Left lung (tissue), 10 donors: Measurements from ENCODE around the gene GSK3A. TPM values are rescaled to one million over a fixed set of nuclear protein-coding genes. Genes with fewer than 3 reads are reported as not detected.

ENCODE experiments used
- ATAC-seq: fragments of 200-7000 bp; cut with Tn5 transposase; one replicate; pipeline ENCODE4 v1.9.1; 2020; ENCODE audit warnings: moderate library complexity
- DNase-seq, 4 donors: peaks; one replicate each; pipeline ENCODE4 v3.0.0-alpha.2; 2013 to 2020
- H3K27ac ChIP-seq, 2 donors: fragments of 200-600 bp; sonication (generic) in 1 of 2; one replicate each; pipeline versions ENCODE4 v1.5.0 to v1.8.0; 2020 to 2021
- H3K27me3 ChIP-seq, 2 donors: fragments of 200-600 bp; sonication (generic) in 1 of 2; one replicate each; pipeline versions ENCODE4 v1.5.0 to v1.8.0; 2020 to 2021
- H3K36me3 ChIP-seq, 2 donors: fragments of 200-600 bp; sonication (generic) in 1 of 2; one replicate each; pipeline versions ENCODE4 v1.5.0 to v1.8.0; 2020 to 2021
- H3K4me1 ChIP-seq, 2 donors: fragments of 200-600 bp; one replicate each; pipeline ENCODE4 v1.8.0; 2021
- H3K4me3 ChIP-seq, 2 donors: fragments of 200-600 bp; sonication (generic) in 1 of 2; one replicate each; pipeline versions ENCODE4 v1.5.0 to v1.8.0; 2020 to 2021; ENCODE audit warnings: mild to moderate bottlenecking in 1 of 2
- H3K9me3 ChIP-seq, 2 donors: fragments of 200-600 bp; sonication (generic) in 1 of 2; one replicate each; pipeline versions ENCODE4 v1.5.0 to v1.8.0; 2020 to 2021
- intact Hi-C, 2 donors: fragments of 100-400 bp; cut with DNase I; formaldehyde crosslinking; loops; one replicate each; pipeline versions ENCODE4 v1.11.2 to v1.14.2; 2022
- polyA plus RNA-seq, 6 donors: library from polyadenylated mRNA; unstranded; fragments of 120-200 nt; gene quantifications; one replicate each; pipeline ENCODE4 v1.2.1, GENCODE V29; 2013; ENCODE audit not compliant: insufficient read length in 6 of 6
- total RNA-seq, 2 donors: library from RNA; stranded (reverse); fragmentation: NEBNext Ultra II Directional; extraction: Animal tissue kit (Norgen Biotek cat#: 25700); gene quantifications; one replicate each; pipeline ENCODE4 v1.2.1, GENCODE V29; 2021
- TF ChIP-seq, protein P1 (sequence below), 2 donors: fragments of 200-600 bp; sonication (generic) in 1 of 2; IDR thresholded peaks; one replicate each; pipeline versions ENCODE4 v1.5.0 to v1.8.0; 2021; ENCODE audit warnings: antibody characterized with exemption in 2 of 2
- donor health status: DM: no; HTN: yes; CAD: no.
- donor health status: DM: no; HTN: no; CAD: no.

GSK3A gene
- total and polyA plus RNA-seq, 8 donors = 33.4 to 67.4 (median 61.1) TPM

DNA sequence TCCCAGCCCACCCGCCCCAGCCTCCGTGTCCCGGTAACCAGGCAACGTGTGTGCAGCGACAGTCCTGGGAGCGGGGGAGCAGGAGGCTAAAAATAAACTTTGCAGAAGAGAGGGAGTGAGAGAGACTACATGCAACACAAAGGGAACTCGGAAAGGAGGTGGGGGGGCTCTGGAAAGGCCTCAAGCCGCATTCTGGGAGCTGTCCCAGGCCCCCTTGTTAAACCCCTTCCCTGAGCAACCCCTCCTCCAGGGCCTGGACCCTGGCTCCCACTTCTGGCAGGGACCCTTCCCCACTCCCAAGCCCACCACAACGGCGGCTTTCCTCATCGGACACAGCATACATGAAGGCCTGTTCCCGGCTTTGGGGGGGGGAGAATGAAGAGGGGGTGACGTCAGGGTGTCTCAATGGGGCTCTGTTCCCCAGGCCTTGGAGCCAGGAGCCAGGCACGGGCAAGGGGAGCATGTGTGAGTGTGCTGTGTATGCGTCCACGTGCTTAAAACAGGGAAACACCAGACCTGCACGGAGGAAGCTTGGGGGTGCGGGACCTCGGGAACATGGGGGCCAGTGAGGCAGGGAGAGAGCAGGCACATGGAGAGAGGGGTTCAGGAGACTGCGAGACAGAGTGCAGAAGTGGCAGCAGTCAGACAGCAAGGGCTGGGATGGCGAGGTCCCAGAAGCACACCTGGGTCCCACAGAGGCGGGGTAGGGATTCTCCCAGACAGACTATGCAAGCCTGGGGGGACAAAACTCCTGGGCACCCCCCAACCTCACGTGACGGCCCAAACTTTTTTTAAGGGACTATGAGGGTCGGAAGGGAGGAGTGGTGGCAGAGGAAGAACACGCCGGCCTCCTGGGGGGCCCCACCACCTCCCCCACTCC is 10.2 kb upstream of the GSK3A start:
- TF ChIP-seq, protein P1, sequence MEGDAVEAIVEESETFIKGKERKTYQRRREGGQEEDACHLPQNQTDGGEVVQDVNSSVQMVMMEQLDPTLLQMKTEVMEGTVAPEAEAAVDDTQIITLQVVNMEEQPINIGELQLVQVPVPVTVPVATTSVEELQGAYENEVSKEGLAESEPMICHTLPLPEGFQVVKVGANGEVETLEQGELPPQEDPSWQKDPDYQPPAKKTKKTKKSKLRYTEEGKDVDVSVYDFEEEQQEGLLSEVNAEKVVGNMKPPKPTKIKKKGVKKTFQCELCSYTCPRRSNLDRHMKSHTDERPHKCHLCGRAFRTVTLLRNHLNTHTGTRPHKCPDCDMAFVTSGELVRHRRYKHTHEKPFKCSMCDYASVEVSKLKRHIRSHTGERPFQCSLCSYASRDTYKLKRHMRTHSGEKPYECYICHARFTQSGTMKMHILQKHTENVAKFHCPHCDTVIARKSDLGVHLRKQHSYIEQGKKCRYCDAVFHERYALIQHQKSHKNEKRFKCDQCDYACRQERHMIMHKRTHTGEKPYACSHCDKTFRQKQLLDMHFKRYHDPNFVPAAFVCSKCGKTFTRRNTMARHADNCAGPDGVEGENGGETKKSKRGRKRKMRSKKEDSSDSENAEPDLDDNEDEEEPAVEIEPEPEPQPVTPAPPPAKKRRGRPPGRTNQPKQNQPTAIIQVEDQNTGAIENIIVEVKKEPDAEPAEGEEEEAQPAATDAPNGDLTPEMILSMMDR (IDR thresholded peaks at IDR 0.05) = no peak
- Histone ChIP-seq H3K27me3 (peaks cover 0 to 19% of the 10 kb centered on the region in 2 donors), H3K27ac (peak overlapping the region; percentile 95 to 98), H3K4me3 (peak overlapping the region; percentile 98 to 100), H3K36me3 (peaks cover 0 to 23% of the 10 kb centered on the region in 2 donors), H3K9me3 (no peaks in the 10 kb centered on the region), H3K4me1 (peaks cover 24 to 51% of the 10 kb centered on the region in 2 donors)
- DNase-seq (peak in 3 of 4 donors; percentile 57 to 79 (median 60)), ATAC-seq (peak; percentile 1)
- intact Hi-C loops = loop anchor here in 1 of 2 donors (5.0 kb wide), 1 partner anchor 35 kb away; no protein-coding TSS in a partner anchor

DNA sequence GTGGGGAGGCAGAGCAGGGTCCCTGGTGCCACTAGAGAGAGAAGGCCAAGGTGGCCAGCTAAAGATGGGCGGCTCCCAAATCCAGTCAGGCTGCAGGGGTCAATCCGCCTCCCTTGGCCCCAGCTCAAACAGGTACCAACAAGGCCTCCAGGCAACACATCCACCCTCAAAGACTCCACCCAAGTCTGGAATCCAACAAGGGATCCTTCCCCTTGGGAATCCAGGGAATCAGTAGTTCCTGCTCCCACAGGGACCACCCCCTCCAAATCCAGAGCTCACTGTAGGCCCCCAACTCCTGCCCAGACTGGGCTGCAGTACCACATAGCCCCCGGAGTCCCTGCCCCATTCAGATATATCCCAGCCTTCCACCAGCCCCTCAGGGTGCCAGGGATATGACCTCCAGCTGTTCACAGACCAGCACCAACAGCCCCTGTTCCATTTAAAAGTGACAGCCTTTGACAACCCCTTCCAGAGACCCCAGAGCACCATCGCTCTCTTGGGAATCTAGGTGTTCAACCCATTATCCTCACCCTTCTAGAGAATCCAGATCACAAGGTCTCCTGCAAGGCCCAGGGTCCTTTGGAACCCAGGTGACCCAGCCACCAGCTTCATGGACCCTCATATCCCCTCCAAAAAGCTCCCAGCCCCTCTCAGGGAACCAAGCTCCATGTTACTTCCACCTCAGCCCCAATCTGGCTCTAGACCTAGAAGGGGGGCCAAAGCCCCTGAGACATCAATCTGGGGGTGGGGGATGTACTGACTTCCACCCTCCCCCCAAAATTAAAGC is 9.4 kb upstream of the GSK3A start:
- TF ChIP-seq, protein P1 (IDR thresholded peaks at IDR 0.05) = no peak
- Histone ChIP-seq H3K9me3 (no peaks in the 10 kb centered on the region), H3K4me1 (peaks cover 24 to 51% of the 10 kb centered on the region in 2 donors), H3K27ac (peak overlapping the region; percentile 95 to 98), H3K36me3 (peaks cover 0 to 23% of the 10 kb centered on the region in 2 donors), H3K4me3 (peak overlapping the region; percentile 98 to 100), H3K27me3 (peaks cover 0 to 15% of the 10 kb centered on the region in 2 donors)
- DNase-seq = no peak
- intact Hi-C loops = loop anchor here in 1 of 2 donors (5.0 kb wide), 1 partner anchor 36 kb away; no protein-coding TSS in a partner anchor
- ATAC-seq = no peak

DNA sequence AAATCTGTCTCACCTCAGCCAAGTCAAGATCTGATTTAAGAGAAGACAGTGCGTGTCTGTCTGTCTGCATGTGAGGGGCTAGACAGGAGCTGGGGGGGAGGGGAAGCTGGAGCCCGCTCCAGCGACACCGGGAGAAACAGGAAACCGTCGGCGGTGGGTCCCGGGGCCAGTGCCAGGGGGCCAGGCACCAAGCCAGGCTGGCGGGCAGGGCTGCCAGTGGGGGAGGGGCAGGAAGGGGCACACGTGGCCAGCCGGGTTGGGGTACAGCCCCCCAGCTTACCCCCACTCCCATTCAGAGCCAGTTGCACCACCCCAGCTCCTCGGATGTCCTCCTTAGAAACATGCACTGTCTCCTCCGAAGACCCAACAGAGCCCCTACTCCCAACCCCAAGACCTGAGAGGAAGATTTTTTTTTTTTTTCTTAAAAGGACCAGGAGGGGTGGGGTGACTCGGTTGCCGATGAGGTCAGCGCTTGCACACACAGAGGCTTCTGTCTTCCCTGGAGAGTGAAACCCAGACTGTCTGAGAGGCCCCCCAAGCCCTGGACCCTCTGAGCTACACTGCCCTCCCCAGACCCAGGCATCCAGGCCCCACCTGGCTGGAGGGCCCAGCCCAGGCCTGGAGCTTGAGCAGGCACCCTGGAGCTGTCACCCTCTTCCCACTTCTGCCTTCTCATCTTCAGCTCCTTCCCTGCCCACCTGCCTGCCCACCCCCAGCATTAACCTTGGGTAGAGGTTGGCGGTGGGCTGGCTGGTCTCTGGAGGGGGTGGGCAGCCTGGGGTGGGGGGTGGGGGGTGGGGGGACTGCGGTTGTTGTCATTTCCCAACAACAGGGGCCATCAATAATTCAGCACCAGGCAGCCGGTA is 8.5 kb upstream of the GSK3A start:
- ATAC-seq (no peak), DNase-seq (peak in 1 of 4 donors; percentile 49)
- Histone ChIP-seq H3K27me3 (peaks cover 0 to 6% of the 10 kb centered on the region in 2 donors), H3K36me3 (peaks cover 0 to 23% of the 10 kb centered on the region in 2 donors), H3K4me1 (peaks cover 32 to 48% of the 10 kb centered on the region in 2 donors), H3K27ac (peak overlapping the region; percentile 51 to 98), H3K4me3 (peak overlapping the region in 1 of 2 donors; percentile 9), H3K9me3 (no peaks in the 10 kb centered on the region)
- TF ChIP-seq, protein P1 (IDR thresholded peaks at IDR 0.05) = no peak
- intact Hi-C loops = loop anchor here in 1 of 2 donors (5.0 kb wide), 1 partner anchor 36 kb away; no protein-coding TSS in a partner anchor

DNA sequence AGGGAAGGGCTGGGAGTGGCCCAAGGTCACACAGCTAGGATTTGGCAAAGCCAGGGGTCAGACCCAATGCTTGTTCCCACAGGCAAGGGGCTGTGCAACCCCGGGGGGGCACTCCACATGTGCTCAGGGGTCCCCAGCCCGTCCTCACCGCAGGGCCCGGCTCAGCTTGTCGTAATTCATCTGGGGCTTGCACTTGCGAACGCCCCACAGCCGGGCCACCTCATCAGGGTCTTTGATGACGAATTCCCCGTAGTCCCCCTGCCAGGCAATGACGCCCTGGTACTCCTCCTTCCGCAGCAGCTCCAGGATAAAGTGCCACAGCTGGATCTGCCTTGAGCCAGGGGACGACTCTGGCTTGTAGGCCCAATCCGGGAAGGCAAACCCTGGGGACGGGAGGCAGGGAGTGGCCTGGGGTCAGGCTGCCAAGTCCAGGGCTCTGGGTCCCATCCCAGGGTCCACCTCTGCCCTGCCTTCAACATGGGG is 7.8 kb upstream of the GSK3A start:
- H3K4me3 ChIP-seq = peak overlapping the region in 1 of 2 donors; percentile 9
- TF ChIP-seq, protein P1 (IDR thresholded peaks at IDR 0.05) = no peak
- H3K27me3 ChIP-seq = no peaks in the 10 kb centered on the region
- H3K4me1 ChIP-seq = peaks cover 32 to 47% of the 10 kb centered on the region in 2 donors
- H3K9me3 ChIP-seq = no peaks in the 10 kb centered on the region
- DNase-seq (peak in 1 of 4 donors; percentile 24), ATAC-seq (no peak)
- peaks cover 0 to 23% of the 10 kb centered on the region in 2 donors for H3K36me3 ChIP-seq
- intact Hi-C loops = loop anchor here in 1 of 2 donors (5.0 kb wide), 1 partner anchor 37 kb away; no protein-coding TSS in a partner anchor
- peak overlapping the region; percentile 51 to 98 for H3K27ac ChIP-seq
